ENCODE measurements around the gene MYO16. TPM values are rescaled to one million over a fixed set of nuclear protein-coding genes. Genes with fewer than 3 reads are reported as not detected.

MYO16 gene
- total and polyA plus RNA-seq, 4 donors = 0.48 TPM; not detected in 3

DNA sequence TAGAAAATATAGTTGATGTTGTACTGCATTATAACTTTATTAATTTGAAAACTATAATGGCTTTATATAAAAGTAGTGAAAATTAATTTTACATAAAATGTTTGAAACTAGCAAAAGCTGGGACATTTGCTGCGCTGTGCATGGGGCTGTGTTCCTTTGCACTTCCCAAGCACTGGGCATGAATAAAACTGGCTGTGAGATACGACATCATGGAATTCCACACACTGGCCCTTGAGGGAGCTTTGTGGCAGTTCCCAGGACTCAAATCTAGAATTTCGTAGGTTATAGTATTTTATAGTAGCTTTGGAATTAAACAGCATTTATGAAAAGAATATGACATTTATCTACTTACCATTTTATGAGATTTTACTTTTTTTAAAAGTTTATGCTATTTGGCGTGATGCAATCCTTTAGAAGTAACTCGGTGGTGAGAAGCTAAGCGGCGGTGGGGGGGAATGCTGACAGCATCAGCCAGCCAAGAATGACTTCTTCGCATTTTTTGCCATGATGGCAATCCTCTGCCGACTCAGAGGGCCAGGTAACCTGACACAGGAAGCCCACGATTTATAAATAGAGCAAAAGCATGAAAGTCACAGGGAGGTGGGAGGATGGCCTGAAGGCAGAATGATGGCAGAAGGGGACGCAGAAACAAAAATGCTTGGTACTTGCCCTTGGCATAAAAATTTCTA, 553.5 kb downstream of the MYO16 start:
- Histone ChIP-seq H3K4me3 (ENCODE audit: low read length in 2 of 2) (no peak overlapping the region), H3K27ac (ENCODE audit: low read depth in 1 of 2, low read length in 2 of 2) (no peak overlapping the region), H3K4me1 (ENCODE audit: control insufficient read depth in 1 of 2, insufficient read depth in 2 of 2, low read length in 2 of 2) (peaks cover 0 to 2% of the 10 kb centered on the region in 2 donors), H3K9me3 (ENCODE audit: control insufficient read depth, low read length) (no peaks in the 10 kb centered on the region), H3K36me3 (ENCODE audit: control insufficient read depth in 1 of 2, insufficient read depth in 2 of 2, low read length in 1 of 2) (no peaks in the 10 kb centered on the region), H3K27me3 (ENCODE audit: control insufficient read depth in 1 of 2, insufficient read depth in 2 of 2, low read length in 1 of 2) (no peaks in the 10 kb centered on the region)
- DNase-seq (no peak), ATAC-seq (ENCODE audit: low FRiP score) (no peak)
- intact Hi-C loops (cut with DNase I) = no loop called here
- WGBS, 2 donors = 59 to 63% methylated on average over 11 of the region's 11 CpGs

GRCh38 chr13:109191413-109191812, 562.0 kb downstream of the MYO16 start:
- Histone ChIP-seq H3K4me3 (ENCODE audit: low read length in 2 of 2) (no peak overlapping the region), H3K9me3 (ENCODE audit: control insufficient read depth, low read length) (no peaks in the 10 kb centered on the region), H3K36me3 (ENCODE audit: control insufficient read depth in 1 of 2, insufficient read depth in 2 of 2, low read length in 1 of 2) (no peaks in the 10 kb centered on the region), H3K4me1 (ENCODE audit: control insufficient read depth in 1 of 2, insufficient read depth in 2 of 2, low read length in 2 of 2) (peaks cover 0 to 2% of the 10 kb centered on the region in 2 donors), H3K27me3 (ENCODE audit: control insufficient read depth in 1 of 2, insufficient read depth in 2 of 2, low read length in 1 of 2) (no peaks in the 10 kb centered on the region), H3K27ac (ENCODE audit: low read depth in 1 of 2, low read length in 2 of 2) (no peak overlapping the region)
- no peak for ATAC-seq (ENCODE audit: low FRiP score)
- WGBS, 2 donors = 23 to 25% methylated on average over 3 of the region's 3 CpGs
- DNase-seq = no peak
- intact Hi-C loops (cut with DNase I) = no loop called here

DNA sequence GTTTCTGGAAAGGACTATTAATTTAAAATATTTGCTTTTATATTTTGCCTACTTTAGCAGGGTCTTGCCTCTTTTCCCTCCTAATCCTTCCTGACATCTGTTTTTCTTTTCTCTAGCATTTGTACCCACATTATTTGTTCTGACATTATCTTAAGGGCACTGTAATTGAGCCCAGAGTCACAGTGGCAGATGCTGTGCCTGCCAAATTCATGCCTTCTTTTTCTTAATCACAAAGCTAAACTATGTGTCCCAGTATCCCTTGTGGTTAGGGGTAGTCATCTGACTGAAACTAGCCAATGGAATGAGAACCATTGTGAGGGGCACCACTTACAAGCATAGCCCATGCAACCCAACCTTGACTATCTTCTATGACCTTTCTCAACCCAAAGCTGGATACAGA, 562.9 kb downstream of the MYO16 start:
- intact Hi-C loops (cut with DNase I) = no loop called here

DNA sequence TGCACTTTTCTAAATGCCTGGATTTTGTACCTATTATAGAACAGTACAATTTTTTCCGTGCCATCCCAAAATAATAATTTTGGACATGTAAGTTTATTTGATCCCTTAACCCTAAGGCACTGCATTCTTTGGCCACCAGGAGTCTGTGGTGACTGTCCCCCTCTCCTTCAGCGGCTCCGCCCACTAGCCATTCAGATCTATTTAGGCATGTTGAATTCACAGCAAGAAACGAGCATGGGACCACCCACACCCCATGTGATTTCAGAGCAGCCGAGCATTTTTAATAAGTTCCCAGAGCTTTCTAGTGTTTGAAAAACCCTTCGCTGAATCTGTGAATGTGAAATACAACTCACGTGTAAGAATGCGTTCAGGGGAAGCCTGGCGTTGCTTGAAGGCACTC, 567.5 kb downstream of the MYO16 start:
- 88 to 91% methylated on average over 9 of the region's 9 CpGs for WGBS, 2 donors
- no peak overlapping the region for H3K27ac ChIP-seq (ENCODE audit: low read depth in 1 of 2, low read length in 2 of 2)
- H3K4me3 ChIP-seq (ENCODE audit: low read length in 2 of 2) = no peak overlapping the region
- H3K9me3 ChIP-seq (ENCODE audit: control insufficient read depth, low read length) = no peaks in the 10 kb centered on the region
- ATAC-seq (ENCODE audit: low FRiP score) (no peak), DNase-seq (no peak)
- intact Hi-C loops (cut with DNase I) = no loop called here
- no peaks in the 10 kb centered on the region for H3K27me3 ChIP-seq (ENCODE audit: control insufficient read depth in 1 of 2, insufficient read depth in 2 of 2, low read length in 1 of 2)
- H3K4me1 ChIP-seq (ENCODE audit: control insufficient read depth in 1 of 2, insufficient read depth in 2 of 2, low read length in 2 of 2) = no peaks in the 10 kb centered on the region
- H3K36me3 ChIP-seq (ENCODE audit: control insufficient read depth in 1 of 2, insufficient read depth in 2 of 2, low read length in 1 of 2) = no peaks in the 10 kb centered on the region

More for the DNA sequence above, 562.9 kb downstream of the MYO16 start:
- no peak for DNase-seq
- H3K36me3 ChIP-seq (ENCODE audit: control insufficient read depth in 1 of 2, insufficient read depth in 2 of 2, low read length in 1 of 2) = no peaks in the 10 kb centered on the region
- H3K4me1 ChIP-seq (ENCODE audit: control insufficient read depth in 1 of 2, insufficient read depth in 2 of 2, low read length in 2 of 2) = peaks cover 0 to 2% of the 10 kb centered on the region in 2 donors
- no peaks in the 10 kb centered on the region for H3K27me3 ChIP-seq (ENCODE audit: control insufficient read depth in 1 of 2, insufficient read depth in 2 of 2, low read length in 1 of 2)
- no peaks in the 10 kb centered on the region for H3K9me3 ChIP-seq (ENCODE audit: control insufficient read depth, low read length)
- no peak overlapping the region for H3K27ac ChIP-seq (ENCODE audit: low read depth in 1 of 2, low read length in 2 of 2)
- ATAC-seq (ENCODE audit: low FRiP score) = no peak
- H3K4me3 ChIP-seq (ENCODE audit: low read length in 2 of 2) = no peak overlapping the region

DNA sequence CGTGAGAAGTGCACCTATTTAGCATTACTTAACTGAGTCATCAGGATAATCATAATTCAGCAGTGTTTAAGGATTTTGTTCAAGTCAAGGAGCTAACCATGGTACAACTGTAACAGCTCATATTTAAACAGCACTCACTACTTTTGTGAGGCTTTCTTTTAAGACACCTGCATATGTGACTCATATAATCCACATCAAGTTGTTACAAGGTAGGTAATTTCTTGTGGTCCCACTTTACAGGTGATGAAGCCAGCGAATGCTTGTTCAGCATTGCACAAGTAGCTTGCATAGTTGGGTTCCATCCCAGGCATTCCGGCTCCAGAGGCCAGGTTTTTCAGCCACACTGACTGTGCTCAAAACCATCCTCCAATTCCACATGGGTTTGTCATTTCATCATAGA, 569.2 kb downstream of the MYO16 start:
- ATAC-seq (ENCODE audit: low FRiP score) = no peak
- WGBS, 2 donors = 78 to 85% methylated on average over 3 of the region's 3 CpGs
- Histone ChIP-seq H3K27ac (ENCODE audit: low read depth in 1 of 2, low read length in 2 of 2) (no peak overlapping the region), H3K36me3 (ENCODE audit: control insufficient read depth in 1 of 2, insufficient read depth in 2 of 2, low read length in 1 of 2) (no peaks in the 10 kb centered on the region), H3K27me3 (ENCODE audit: control insufficient read depth in 1 of 2, insufficient read depth in 2 of 2, low read length in 1 of 2) (no peaks in the 10 kb centered on the region), H3K4me1 (ENCODE audit: control insufficient read depth in 1 of 2, insufficient read depth in 2 of 2, low read length in 2 of 2) (no peaks in the 10 kb centered on the region), H3K9me3 (ENCODE audit: control insufficient read depth, low read length) (no peaks in the 10 kb centered on the region), H3K4me3 (ENCODE audit: low read length in 2 of 2) (no peak overlapping the region)
- intact Hi-C loops (cut with DNase I) = no loop called here
- no peak for DNase-seq

DNA sequence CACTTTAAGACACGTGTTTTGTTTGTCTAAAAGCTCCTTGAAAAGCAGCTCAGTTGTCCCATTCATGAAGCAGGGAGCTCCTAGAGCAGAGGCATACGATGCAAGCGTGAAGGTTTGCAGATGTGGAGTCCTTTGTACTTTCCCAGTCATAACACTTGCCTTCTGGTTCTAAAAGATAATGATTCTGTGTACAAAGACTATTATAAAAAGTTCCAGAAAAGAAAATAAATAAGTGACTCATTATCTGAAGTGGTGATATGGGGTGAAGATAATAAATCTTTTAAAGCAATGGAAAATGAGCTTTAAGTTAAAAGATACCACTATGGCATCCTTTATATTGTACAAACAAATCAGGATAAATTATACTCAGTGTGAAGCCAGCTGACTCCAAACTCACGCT, 569.9 kb downstream of the MYO16 start:
- ATAC-seq (ENCODE audit: low FRiP score) (no peak), DNase-seq (no peak)
- intact Hi-C loops (cut with DNase I) = no loop called here
- 71 to 73% methylated on average over 4 of the region's 4 CpGs for WGBS, 2 donors
- Histone ChIP-seq H3K4me3 (ENCODE audit: low read length in 2 of 2) (no peak overlapping the region), H3K36me3 (ENCODE audit: control insufficient read depth in 1 of 2, insufficient read depth in 2 of 2, low read length in 1 of 2) (no peaks in the 10 kb centered on the region), H3K27me3 (ENCODE audit: control insufficient read depth in 1 of 2, insufficient read depth in 2 of 2, low read length in 1 of 2) (no peaks in the 10 kb centered on the region), H3K9me3 (ENCODE audit: control insufficient read depth, low read length) (no peaks in the 10 kb centered on the region), H3K27ac (ENCODE audit: low read depth in 1 of 2, low read length in 2 of 2) (no peak overlapping the region), H3K4me1 (ENCODE audit: control insufficient read depth in 1 of 2, insufficient read depth in 2 of 2, low read length in 2 of 2) (no peaks in the 10 kb centered on the region)

- Histone ChIP-seq H3K4me1 (ENCODE audit: control insufficient read depth in 1 of 2, insufficient read depth in 2 of 2, low read length in 2 of 2) (no peaks in the 10 kb centered on the region), H3K9me3 (ENCODE audit: control insufficient read depth, low read length) (no peaks in the 10 kb centered on the region), H3K4me3 (ENCODE audit: low read length in 2 of 2) (no peak overlapping the region), H3K27ac (ENCODE audit: low read depth in 1 of 2, low read length in 2 of 2) (no peak overlapping the region), H3K36me3 (ENCODE audit: control insufficient read depth in 1 of 2, insufficient read depth in 2 of 2, low read length in 1 of 2) (no peaks in the 10 kb centered on the region), H3K27me3 (ENCODE audit: control insufficient read depth in 1 of 2, insufficient read depth in 2 of 2, low read length in 1 of 2) (no peaks in the 10 kb centered on the region)
- ATAC-seq (ENCODE audit: low FRiP score) (no peak), DNase-seq (no peak)
- WGBS, 2 donors = 44 to 57% methylated on average over 1 of the region's 1 CpG
- intact Hi-C loops (cut with DNase I) = no loop called here
Measured at GRCh38 chr13:109200556-109200955, 571.1 kb downstream of the MYO16 start.

GRCh38 chr13:109203587-109203986, 574.2 kb downstream of the MYO16 start:
- H3K9me3 ChIP-seq (ENCODE audit: control insufficient read depth, low read length) = no peaks in the 10 kb centered on the region
- H3K27ac ChIP-seq (ENCODE audit: low read depth in 1 of 2, low read length in 2 of 2) = no peak overlapping the region
- no peaks in the 10 kb centered on the region for H3K36me3 ChIP-seq (ENCODE audit: control insufficient read depth in 1 of 2, insufficient read depth in 2 of 2, low read length in 1 of 2)
- no peaks in the 10 kb centered on the region for H3K27me3 ChIP-seq (ENCODE audit: control insufficient read depth in 1 of 2, insufficient read depth in 2 of 2, low read length in 1 of 2)
- intact Hi-C loops (cut with DNase I) = no loop called here
- DNase-seq (no peak), ATAC-seq (ENCODE audit: low FRiP score) (no peak)
- no peak overlapping the region for H3K4me3 ChIP-seq (ENCODE audit: low read length in 2 of 2)
- 96% methylated on average over 3 of the region's 3 CpGs for WGBS, 2 donors
- no peaks in the 10 kb centered on the region for H3K4me1 ChIP-seq (ENCODE audit: control insufficient read depth in 1 of 2, insufficient read depth in 2 of 2, low read length in 2 of 2)

DNA sequence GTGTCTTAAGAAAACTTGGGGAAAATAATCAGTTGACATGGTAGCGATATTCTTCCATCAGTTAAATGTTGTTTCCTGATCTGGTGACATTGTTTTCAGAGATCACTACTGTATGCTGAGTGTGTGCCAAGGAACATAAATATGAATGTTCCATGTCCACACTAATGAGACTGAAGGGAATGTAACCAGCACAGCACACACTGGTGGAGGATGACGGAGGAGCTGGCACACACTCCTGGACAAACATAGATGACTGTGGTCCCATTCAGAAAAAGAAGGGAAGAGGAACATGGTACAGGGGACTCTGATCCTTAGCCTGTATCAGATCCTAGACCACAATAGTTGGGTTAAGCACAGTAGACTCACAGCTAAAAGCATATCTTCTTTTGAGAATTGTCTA, 574.8 kb downstream of the MYO16 start:
- WGBS, 2 donors = 54 to 59% methylated on average over 2 of the region's 2 CpGs
- intact Hi-C loops (cut with DNase I) = no loop called here
- H3K9me3 ChIP-seq (ENCODE audit: control insufficient read depth, low read length) = no peaks in the 10 kb centered on the region
- no peaks in the 10 kb centered on the region for H3K4me1 ChIP-seq (ENCODE audit: control insufficient read depth in 1 of 2, insufficient read depth in 2 of 2, low read length in 2 of 2)
- no peak for DNase-seq
- ATAC-seq (ENCODE audit: low FRiP score) = no peak
- H3K27ac ChIP-seq (ENCODE audit: low read depth in 1 of 2, low read length in 2 of 2) = no peak overlapping the region
- H3K4me3 ChIP-seq (ENCODE audit: low read length in 2 of 2) = no peak overlapping the region
- no peaks in the 10 kb centered on the region for H3K27me3 ChIP-seq (ENCODE audit: control insufficient read depth in 1 of 2, insufficient read depth in 2 of 2, low read length in 1 of 2)
- H3K36me3 ChIP-seq (ENCODE audit: control insufficient read depth in 1 of 2, insufficient read depth in 2 of 2, low read length in 1 of 2) = no peaks in the 10 kb centered on the region

All from aorta (tissue), 5 donors.